GM18861 (cell line): ENCODE measurements around the gene SLC43A1.

Experiments used
- ATAC-seq: cut with Tn5 transposase; IDR thresholded peaks from one replicate; pipeline ENCODE4 v1.9.1; 2021; ENCODE audit not compliant: unreplicated experiment

Gene SLC43A1

GRCh38 chr11:57434640-57435546 lies 80.6 kb downstream of the SLC43A1 start:
- ATAC-seq = no peak
